Measurements from ENCODE around the gene CACNG3.

The CACNG3 gene

GRCh38 chr16:24364596-24364995 lies 108.5 kb downstream of the CACNG3 start:
- TF ChIP-seq, protein P1, sequence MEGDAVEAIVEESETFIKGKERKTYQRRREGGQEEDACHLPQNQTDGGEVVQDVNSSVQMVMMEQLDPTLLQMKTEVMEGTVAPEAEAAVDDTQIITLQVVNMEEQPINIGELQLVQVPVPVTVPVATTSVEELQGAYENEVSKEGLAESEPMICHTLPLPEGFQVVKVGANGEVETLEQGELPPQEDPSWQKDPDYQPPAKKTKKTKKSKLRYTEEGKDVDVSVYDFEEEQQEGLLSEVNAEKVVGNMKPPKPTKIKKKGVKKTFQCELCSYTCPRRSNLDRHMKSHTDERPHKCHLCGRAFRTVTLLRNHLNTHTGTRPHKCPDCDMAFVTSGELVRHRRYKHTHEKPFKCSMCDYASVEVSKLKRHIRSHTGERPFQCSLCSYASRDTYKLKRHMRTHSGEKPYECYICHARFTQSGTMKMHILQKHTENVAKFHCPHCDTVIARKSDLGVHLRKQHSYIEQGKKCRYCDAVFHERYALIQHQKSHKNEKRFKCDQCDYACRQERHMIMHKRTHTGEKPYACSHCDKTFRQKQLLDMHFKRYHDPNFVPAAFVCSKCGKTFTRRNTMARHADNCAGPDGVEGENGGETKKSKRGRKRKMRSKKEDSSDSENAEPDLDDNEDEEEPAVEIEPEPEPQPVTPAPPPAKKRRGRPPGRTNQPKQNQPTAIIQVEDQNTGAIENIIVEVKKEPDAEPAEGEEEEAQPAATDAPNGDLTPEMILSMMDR (conservative IDR thresholded peaks at IDR 0.05) = no peak
- TF ChIP-seq ZFX (IDR thresholded peaks at IDR 0.05) = no peak

GRCh38 chr16:24367186-24367710 lies 111.1 kb downstream of the CACNG3 start:
- no peak overlapping the region for H3K27ac ChIP-seq
- TF ChIP-seq, protein P1 (conservative IDR thresholded peaks at IDR 0.05) = no peak
- no peak for TF ChIP-seq ZFX (IDR thresholded peaks at IDR 0.05)

More at GRCh38 chr16:24364596-24364995, 108.5 kb downstream of the CACNG3 start:
- no peak overlapping the region for H3K27ac ChIP-seq

GRCh38 chr16:24372824-24373223 lies 116.7 kb downstream of the CACNG3 start:
- no peak overlapping the region for H3K27ac ChIP-seq
- TF ChIP-seq, protein P1 (conservative IDR thresholded peaks at IDR 0.05) = no peak
- TF ChIP-seq ZFX (IDR thresholded peaks at IDR 0.05) = no peak

GRCh38 chr16:24378999-24379398 lies 122.9 kb downstream of the CACNG3 start:
- TF ChIP-seq, protein P1 (conservative IDR thresholded peaks at IDR 0.05) = no peak
- TF ChIP-seq ZFX (IDR thresholded peaks at IDR 0.05) = no peak
- no peak overlapping the region for H3K27ac ChIP-seq

GRCh38 chr16:24381470-24382118 lies 125.5 kb downstream of the CACNG3 start:
- no peak for TF ChIP-seq ZFX (IDR thresholded peaks at IDR 0.05)
- TF ChIP-seq, protein P1 (conservative IDR thresholded peaks at IDR 0.05) = no peak
- no peak overlapping the region for H3K27ac ChIP-seq

GRCh38 chr16:24382762-24383407 lies 126.8 kb downstream of the CACNG3 start:
- H3K27ac ChIP-seq = no peak overlapping the region
- TF ChIP-seq, protein P1 (conservative IDR thresholded peaks at IDR 0.05) = no peak
- no peak for TF ChIP-seq ZFX (IDR thresholded peaks at IDR 0.05)

GRCh38 chr16:24394341-24394740 lies 138.2 kb downstream of the CACNG3 start:
- H3K27ac ChIP-seq = no peak overlapping the region
- TF ChIP-seq, protein P1 (conservative IDR thresholded peaks at IDR 0.05) = no peak
- TF ChIP-seq ZFX (IDR thresholded peaks at IDR 0.05) = no peak

All from C4-2B (cell line).